ENCODE measurements around the gene FBL. TPM values are rescaled to one million over a fixed set of nuclear protein-coding genes. Genes with fewer than 3 reads are reported as not detected.

The FBL gene
- polyA plus RNA-seq, 1 of the 3 experiments (the other 2 are of a cell fraction) = 371 TPM

- no peaks in the 10 kb centered on the region for H3K27me3 ChIP-seq (ENCODE audit: insufficient read depth)
These were observed 18.0 kb downstream of the FBL start for GRCh38 chr19:39828015-39828653.

GRCh38 chr19:39827216-39827615, 19.0 kb downstream of the FBL start:
- CTCF ChIA-PET = interaction anchor here (1.4 to 4.4 kb wide), 2 partner anchors 17 to 35 kb away, joined by 3 to 26 read pairs; no protein-coding TSS in a partner anchor
- Histone ChIP-seq H3K36me3 (replicated peaks in 1 of 2; ENCODE audit: control insufficient read depth in 1 of 2, insufficient read depth in 2 of 2, low read length in 1 of 2) (peaks cover 25 to 49% of the 10 kb centered on the region in 2 experiments), H3K4me3 (ENCODE audit: low read depth in 2 of 2, low read length in 1 of 2) (no peak overlapping the region), H3K9ac (no peak overlapping the region), H3F3A (replicated peaks; ENCODE audit: insufficient read depth) (no peaks in the 10 kb centered on the region), H3K79me2 (ENCODE audit: insufficient read depth) (peaks cover 15% of the 10 kb centered on the region), H2AFZ (ENCODE audit: low read depth) (no peak overlapping the region), H4K20me1 (ENCODE audit: insufficient read depth) (no peaks in the 10 kb centered on the region), H3K4me2 (no peak overlapping the region), H3K27ac (ENCODE audit: low read depth in 2 of 2, low read length in 1 of 2) (no peak overlapping the region), H3K4me1 (ENCODE audit: control insufficient read depth in 1 of 2, insufficient read depth in 2 of 2, low read depth in 1 of 2, low read length in 1 of 2) (peaks cover 0 to 15% of the 10 kb centered on the region in 2 experiments; a peak in 1 of 4 replicates), H3K9me2 (no peaks in the 10 kb centered on the region), H3K9me3 (no peaks in the 10 kb centered on the region), H3K27me3 (ENCODE audit: insufficient read depth) (no peaks in the 10 kb centered on the region)
- 92% methylated on average over 8 of the region's 13 CpGs for WGBS (ENCODE audit: low lambda C conversion rate)
- no peak for TF ChIP-seq NRF1 (IDR thresholded peaks at IDR 0.05; ENCODE audit: low read depth, low read length)
- TF ChIP-seq FOXJ3 (CRISPR knock-in tag; IDR thresholded peaks at IDR 0.05) = no peak
- no peak for TF ChIP-seq JUND (IDR thresholded peaks at IDR 0.05)
- no peak for TF ChIP-seq YY1 (IDR thresholded peaks at IDR 0.05; ENCODE audit: low read depth)
- POLR2A ChIA-PET = no interaction called here
- no peak for DNase-seq

More at GRCh38 chr19:39828015-39828653, 18.0 kb downstream of the FBL start:
- ChIA-PET POLR2A (no interaction called here), CTCF (interaction anchor here (1.4 to 4.4 kb wide), 2 partner anchors 16 to 36 kb away, joined by 3 to 26 read pairs; no protein-coding TSS in a partner anchor)
- H3K79me2 ChIP-seq (ENCODE audit: insufficient read depth) = peaks cover 24% of the 10 kb centered on the region
- no peak for TF ChIP-seq EP300 (IDR thresholded peaks at IDR 0.05; ENCODE audit: borderline replicate concordance in 1 of 2, low read depth in 1 of 2, low read length in 1 of 2)
- TF ChIP-seq TCF12 (IDR thresholded peaks at IDR 0.05) = no peak
- TF ChIP-seq IRF3 (IDR thresholded peaks at IDR 0.05; ENCODE audit: low read depth, low read length) = no peak
- TF ChIP-seq RFX5 (IDR thresholded peaks at IDR 0.05; ENCODE audit: low read length) = no peak
- no peak for TF ChIP-seq RAD21 (IDR thresholded peaks at IDR 0.05; ENCODE audit: low read length)
- no peak for TF ChIP-seq USF1 (IDR thresholded peaks at IDR 0.05; ENCODE audit: borderline replicate concordance, low read depth)
- TF ChIP-seq SMC3 (IDR thresholded peaks at IDR 0.05; ENCODE audit: low read depth, low read length) = no peak
- TF ChIP-seq SIN3A (IDR thresholded peaks at IDR 0.05; ENCODE audit: borderline replicate concordance, low read depth, low read length) = no peak
- TF ChIP-seq EZH2phosphoT487 (IDR thresholded peaks at IDR 0.05; ENCODE audit: borderline replicate concordance, low read depth) = no peak
- no peak for TF ChIP-seq JUND (IDR thresholded peaks at IDR 0.05)
- no peak for TF ChIP-seq GABPA (IDR thresholded peaks at IDR 0.05; ENCODE audit: low read depth)
- no peak overlapping the region for H3K9ac ChIP-seq
- H2AFZ ChIP-seq (ENCODE audit: low read depth) = no peak overlapping the region
- WGBS (ENCODE audit: low lambda C conversion rate) = 91% methylated on average over 24 of the region's 26 CpGs
- H3K4me2 ChIP-seq = no peak overlapping the region
- no peaks in the 10 kb centered on the region for H3K9me2 ChIP-seq
- H3K27ac ChIP-seq (ENCODE audit: low read depth in 2 of 2, low read length in 1 of 2) = no peak overlapping the region
- H3K4me1 ChIP-seq (ENCODE audit: control insufficient read depth in 1 of 2, insufficient read depth in 2 of 2, low read depth in 1 of 2, low read length in 1 of 2) = peaks cover 0 to 19% of the 10 kb centered on the region in 2 experiments; a peak in 2 of 4 replicates
- H3K4me3 ChIP-seq (ENCODE audit: low read depth in 2 of 2, low read length in 1 of 2) = no peak overlapping the region
- H4K20me1 ChIP-seq (ENCODE audit: insufficient read depth) = no peaks in the 10 kb centered on the region
- DNase-seq = no peak
- peaks cover 25 to 49% of the 10 kb centered on the region in 2 experiments for H3K36me3 ChIP-seq (replicated peaks in 1 of 2; ENCODE audit: control insufficient read depth in 1 of 2, insufficient read depth in 2 of 2, low read length in 1 of 2)
- no peaks in the 10 kb centered on the region for H3F3A ChIP-seq (replicated peaks; ENCODE audit: insufficient read depth)
- H3K9me3 ChIP-seq = no peaks in the 10 kb centered on the region
